Pancreas (tissue), 10 donors: ENCODE data around the gene GPAM. TPM values are rescaled to one million over a fixed set of nuclear protein-coding genes. Genes with fewer than 3 reads are reported as not detected.

Source experiments
- ATAC-seq, 4 donors: fragments of 200-7000 bp; cut with Tn5 transposase; one replicate each; pipeline versions ENCODE4 v1.8.0 to v1.9.1; 2020; ENCODE audit warnings: mild to moderate bottlenecking in 4 of 4, moderate library complexity in 4 of 4
- DNase-seq, 6 donors: peaks; one replicate each; pipeline ENCODE4 v3.0.0-alpha.2; 2020
- FAIRE-seq: peaks from 2 replicates; lab custom pipeline; 2012; peaks lifted over from hg19 to GRCh38; lab: Jason Lieb, UNC
- H3K27ac ChIP-seq, 4 donors: fragments of 200-600 bp; sonication (generic); 1 replicate in 3 of 4; 2 replicates in 1 of 4; pipeline versions ENCODE4 v1.5.0 to v1.8.0; 2020
- H3K27me3 ChIP-seq, 4 donors: fragments of 200-600 bp; one replicate each; pipeline ENCODE4 v1.8.0; 2021
- H3K36me3 ChIP-seq, 3 donors: fragments of 200-600 bp; sonication (generic) in 1 of 3; one replicate each; pipeline versions ENCODE4 v1.5.0 to v1.8.0; 2020 to 2021
- H3K4me1 ChIP-seq, 3 donors: fragments of 200-600 bp; one replicate each; pipeline ENCODE4 v1.8.0; 2021
- H3K4me3 ChIP-seq, 4 donors: fragments of 200-600 bp; sonication (generic) in 2 of 4; one replicate each; pipeline versions ENCODE4 v1.5.0 to v1.8.0; 2020 to 2021
- H3K9me3 ChIP-seq, 4 donors: fragments of 200-600 bp; one replicate each; pipeline ENCODE4 v1.8.0; 2021
- WGBS, 2 donors: extraction: QIAGEN DNeasy Blood & Tissue Kit; methylation state at CpG; one replicate each; pipeline ENCODE4 v1.1.7; 2013; 5-methylcytosine and 5-hydroxymethylcytosine counted together
- intact Hi-C, 3 donors: fragments of 100-400 bp; cut with DNase I; formaldehyde crosslinking; loops; one replicate each; pipeline versions ENCODE4 v1.11.1 to v1.14.2; 2022
- polyA plus RNA-seq, 2 donors: library from polyadenylated mRNA; stranded (reverse); fragments of 200-250 nt; gene quantifications; one replicate each; pipeline ENCODE4 v1.2.3, GENCODE V29; 2013
- total RNA-seq, 6 donors: library from RNA; stranded (reverse); fragmentation: NEBNext Ultra II Directional in 4 of 6; extraction: Animal tissue kit (Norgen Biotek cat#: 25700) in 4 of 6; gene quantifications; one replicate each; pipeline versions ENCODE4 v1.2.1 to v1.2.4, GENCODE V29; 2021 to 2023
- TF ChIP-seq, protein P1 (sequence below), 4 donors: fragments of 200-600 bp; sonication (generic) in 3 of 4; IDR thresholded peaks; one replicate each; pipeline versions ENCODE4 v1.5.0 to v1.8.0; 2021; ENCODE audit warnings: antibody characterized with exemption in 4 of 4
- donor health status: healthy with polysubstance abuse.
- donor health status: DM: no; HTN: no; CAD: no; lungs with moderate emphysema.
- donor health status: DM: no; HTN: no; CAD: no.
- donor health status: control.
- donor health status: control.
- donor health status: Bipolar disorder and iron deficiency.
- donor health status: DM: yes; HTN: yes; CAD: no.
- donor health status: DM: no; HTN: no; CAD: no.
- donor health status: DM: no; HTN: no; CAD: no.
- donor health status: DM: yes; HTN: yes; CAD: no.

Gene GPAM
- total and polyA plus RNA-seq, 8 donors, result 2.9 to 29.4 (median 4.2) TPM

DNA sequence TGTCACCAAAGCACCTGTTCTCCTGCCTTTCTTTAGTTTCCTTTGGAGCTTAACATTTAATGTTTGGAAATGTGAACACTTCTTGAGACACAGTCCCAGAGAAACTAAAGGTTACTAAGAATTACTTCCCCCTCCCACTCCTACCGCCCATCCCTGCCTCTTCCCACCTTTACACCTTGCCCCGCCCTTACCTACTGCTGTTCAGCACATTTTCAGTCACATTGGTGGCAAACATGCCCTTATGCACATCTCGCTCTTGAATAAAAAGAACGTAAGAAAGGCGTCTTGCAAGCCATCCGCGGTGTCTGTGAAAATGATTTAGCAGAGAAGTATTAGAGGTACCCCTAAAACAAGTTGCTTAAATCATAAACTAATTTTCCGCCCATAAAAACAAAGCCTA, 8.2 kb downstream of the GPAM start:
- FAIRE-seq, result no peak
- Histone ChIP-seq H3K9me3 (no peaks in the 10 kb centered on the region), H3K36me3 (peaks cover 0 to 46% (median 0%) of the 10 kb centered on the region in 3 donors), H3K4me3 (no peak overlapping the region), H3K4me1 (no peaks in the 10 kb centered on the region), H3K27me3 (no peaks in the 10 kb centered on the region), H3K27ac (no peak overlapping the region)
- WGBS, 2 donors, result 91 to 93% methylated on average over 8 of the region's 8 CpGs
- DNase-seq, result no peak
- TF ChIP-seq, protein P1, sequence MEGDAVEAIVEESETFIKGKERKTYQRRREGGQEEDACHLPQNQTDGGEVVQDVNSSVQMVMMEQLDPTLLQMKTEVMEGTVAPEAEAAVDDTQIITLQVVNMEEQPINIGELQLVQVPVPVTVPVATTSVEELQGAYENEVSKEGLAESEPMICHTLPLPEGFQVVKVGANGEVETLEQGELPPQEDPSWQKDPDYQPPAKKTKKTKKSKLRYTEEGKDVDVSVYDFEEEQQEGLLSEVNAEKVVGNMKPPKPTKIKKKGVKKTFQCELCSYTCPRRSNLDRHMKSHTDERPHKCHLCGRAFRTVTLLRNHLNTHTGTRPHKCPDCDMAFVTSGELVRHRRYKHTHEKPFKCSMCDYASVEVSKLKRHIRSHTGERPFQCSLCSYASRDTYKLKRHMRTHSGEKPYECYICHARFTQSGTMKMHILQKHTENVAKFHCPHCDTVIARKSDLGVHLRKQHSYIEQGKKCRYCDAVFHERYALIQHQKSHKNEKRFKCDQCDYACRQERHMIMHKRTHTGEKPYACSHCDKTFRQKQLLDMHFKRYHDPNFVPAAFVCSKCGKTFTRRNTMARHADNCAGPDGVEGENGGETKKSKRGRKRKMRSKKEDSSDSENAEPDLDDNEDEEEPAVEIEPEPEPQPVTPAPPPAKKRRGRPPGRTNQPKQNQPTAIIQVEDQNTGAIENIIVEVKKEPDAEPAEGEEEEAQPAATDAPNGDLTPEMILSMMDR (IDR thresholded peaks at IDR 0.05), result no peak
- intact Hi-C loops, result no loop called here
- ATAC-seq, result no peak

DNA sequence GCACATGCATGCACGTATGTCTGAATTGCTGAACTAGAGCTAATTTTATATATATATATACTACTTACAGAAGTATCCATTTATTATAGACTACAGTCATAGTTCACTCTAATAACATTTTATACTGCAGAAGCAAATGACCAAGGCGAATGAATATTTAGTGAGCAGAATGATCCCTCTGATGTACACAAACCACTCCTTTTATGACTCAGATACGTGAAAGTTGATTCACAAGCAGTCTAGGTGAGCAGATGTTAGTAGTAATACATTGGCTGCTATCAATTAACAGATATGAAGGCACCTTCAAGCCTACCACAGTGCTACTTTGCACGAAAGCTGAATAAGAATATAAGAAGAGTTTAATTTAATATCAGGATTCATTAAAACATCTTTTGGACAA, 10.4 kb downstream of the GPAM start:
- TF ChIP-seq, protein P1 (IDR thresholded peaks at IDR 0.05), result no peak
- ATAC-seq (no peak), DNase-seq (no peak), FAIRE-seq (no peak)
- no peak overlapping the region for H3K4me3 ChIP-seq
- no peaks in the 10 kb centered on the region for H3K27me3 ChIP-seq
- H3K9me3 ChIP-seq, result no peaks in the 10 kb centered on the region
- H3K36me3 ChIP-seq, result peaks cover 0 to 48% (median 0%) of the 10 kb centered on the region in 3 donors
- no peaks in the 10 kb centered on the region for H3K4me1 ChIP-seq
- intact Hi-C loops, result no loop called here
- H3K27ac ChIP-seq, result no peak overlapping the region
- 88 to 94% methylated on average over 4 of the region's 4 CpGs for WGBS, 2 donors

DNA sequence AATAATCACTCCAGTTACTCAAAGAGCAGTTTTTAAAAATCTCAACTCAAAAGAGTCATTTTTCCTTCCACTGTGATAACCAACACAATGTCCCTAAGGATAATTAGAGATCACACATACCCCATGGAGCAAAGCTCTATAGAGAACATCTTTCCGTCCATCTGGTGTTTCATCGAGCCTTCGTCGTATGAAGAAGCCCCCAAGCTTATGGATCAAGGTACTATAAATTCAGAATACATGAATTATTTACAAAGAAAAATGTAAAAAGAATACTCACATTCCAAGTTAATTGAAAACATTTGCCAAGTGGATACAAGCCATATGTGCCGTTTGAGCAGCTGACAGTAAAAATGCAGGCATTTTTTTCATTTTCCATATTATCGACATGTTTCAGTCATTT, 14.8 kb downstream of the GPAM start:
- Histone ChIP-seq H3K4me1 (no peaks in the 10 kb centered on the region), H3K9me3 (no peaks in the 10 kb centered on the region), H3K27me3 (no peaks in the 10 kb centered on the region), H3K36me3 (peaks cover 0 to 57% (median 9%) of the 10 kb centered on the region in 3 donors), H3K4me3 (no peak overlapping the region), H3K27ac (no peak overlapping the region)
- WGBS, 2 donors, result 93% methylated on average over 6 of the region's 6 CpGs
- DNase-seq (no peak), ATAC-seq (no peak), FAIRE-seq (no peak)
- intact Hi-C loops, result no loop called here
- TF ChIP-seq, protein P1 (IDR thresholded peaks at IDR 0.05), result no peak

- DNase-seq (no peak), ATAC-seq (no peak), FAIRE-seq (no peak)
- Histone ChIP-seq H3K4me3 (no peak overlapping the region), H3K27me3 (no peaks in the 10 kb centered on the region), H3K27ac (no peak overlapping the region), H3K9me3 (no peaks in the 10 kb centered on the region), H3K36me3 (peaks cover 4 to 52% (median 9%) of the 10 kb centered on the region in 3 donors), H3K4me1 (no peaks in the 10 kb centered on the region)
- intact Hi-C loops, result no loop called here
- TF ChIP-seq, protein P1 (IDR thresholded peaks at IDR 0.05), result no peak
- 88 to 93% methylated on average over 3 of the region's 3 CpGs for WGBS, 2 donors
Measured at GRCh38 chr10:112166800-112167199, 16.8 kb downstream of the GPAM start.

DNA sequence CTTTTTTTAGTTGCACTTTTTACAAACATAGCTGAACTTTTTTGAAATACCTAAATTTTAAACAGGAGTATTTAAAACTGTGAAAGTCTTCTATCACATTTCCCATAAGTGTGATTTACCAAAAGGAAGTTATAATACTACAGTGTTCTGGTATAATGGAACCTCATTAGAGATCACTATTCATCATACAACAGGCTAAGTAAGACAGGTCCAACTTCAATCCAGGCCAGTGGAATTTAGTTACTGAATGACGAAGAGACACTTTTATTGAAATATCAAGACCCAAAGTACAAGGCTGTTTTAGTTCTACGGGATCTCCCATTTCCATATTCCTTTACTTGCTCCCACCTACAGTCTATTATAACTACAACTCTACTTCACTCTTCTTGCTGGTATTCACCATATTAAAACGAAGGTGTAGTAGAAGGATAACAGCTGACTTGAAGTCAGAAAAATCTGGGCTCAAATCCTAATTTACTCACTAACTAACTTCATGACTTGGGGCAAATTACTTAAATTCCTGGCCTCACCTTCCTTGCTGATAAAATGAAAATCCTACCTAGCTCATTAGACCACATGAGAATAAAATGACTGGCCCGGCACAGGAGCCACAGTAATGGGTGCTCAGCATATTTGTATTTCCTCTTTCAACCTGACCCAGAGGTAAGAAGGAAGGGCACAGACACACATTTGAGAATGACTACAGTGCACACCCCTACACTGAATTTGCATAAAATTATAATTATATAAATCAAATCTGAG, 21.6 kb downstream of the GPAM start:
- no peak for DNase-seq
- TF ChIP-seq, protein P1 (IDR thresholded peaks at IDR 0.05), result no peak
- Histone ChIP-seq H3K4me3 (no peak overlapping the region), H3K36me3 (peaks cover 4 to 39% (median 14%) of the 10 kb centered on the region in 3 donors), H3K4me1 (no peaks in the 10 kb centered on the region), H3K27ac (no peak overlapping the region), H3K9me3 (no peaks in the 10 kb centered on the region), H3K27me3 (no peaks in the 10 kb centered on the region)
- WGBS, 2 donors, result 47 to 48% methylated on average over 4 of the region's 4 CpGs
- no peak for FAIRE-seq
- ATAC-seq, result peak in 2 of 4 donors; percentile 56 to 78
- intact Hi-C loops, result no loop called here
